ENCODE measurements around the gene TANK.
A peak's percentile ranks its signal among the peaks of the same experiment; 100 is the strongest.
"Not testable (repeated sequence)": the region's sequence is repeated elsewhere in the genome, so short reads cannot be mapped to it uniquely, and the experiment has no call there.

Gene TANK

GRCh38 chr2:161233858-161234431 is 73.7 kb downstream of the TANK start:
- no peak for DNase-seq

- DNase-seq = no peak
Observed at GRCh38 chr2:161234627-161235026, 74.4 kb downstream of the TANK start.

DNA sequence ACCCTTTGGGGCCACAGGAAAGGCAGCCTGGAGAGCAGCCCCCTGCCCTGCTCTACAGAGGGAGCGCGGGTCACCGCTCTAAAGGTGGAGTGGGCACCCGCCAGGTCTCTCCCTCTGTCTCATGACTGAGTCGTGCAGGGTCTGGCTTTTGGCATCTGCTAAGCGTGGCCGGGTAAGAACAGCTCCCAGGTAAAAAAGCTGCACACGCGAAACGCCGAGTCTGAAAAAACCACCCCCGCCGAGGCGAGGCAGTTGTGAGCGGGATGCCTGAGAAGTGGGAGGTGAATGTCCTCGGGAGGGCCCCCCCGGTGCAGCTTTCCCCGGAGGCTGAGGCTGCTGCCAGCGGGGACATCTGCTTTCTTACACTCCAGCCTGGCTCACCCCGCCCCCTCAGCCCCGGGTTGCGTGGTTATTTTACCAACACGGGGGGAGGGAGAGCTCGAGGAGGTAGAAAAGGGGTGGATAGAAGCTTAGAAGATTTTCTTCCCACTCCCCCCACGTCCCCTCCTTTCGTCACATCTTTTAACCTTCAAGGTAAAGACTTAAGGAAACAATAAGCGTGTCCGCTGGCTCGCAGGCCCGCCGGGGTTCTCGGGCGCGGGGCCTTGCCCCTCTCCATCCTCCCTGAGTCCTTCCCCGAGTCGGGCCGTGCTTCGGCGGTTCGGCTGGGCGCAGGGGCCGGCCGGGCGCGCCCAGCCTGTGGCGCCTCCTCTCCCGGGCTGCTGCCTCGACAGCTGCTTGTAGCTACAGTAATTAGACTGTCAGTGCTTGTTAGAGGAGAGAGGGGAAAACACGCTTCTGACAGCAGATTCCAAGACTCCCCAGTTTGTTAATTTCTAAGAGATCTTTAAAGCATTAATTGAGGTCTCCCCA is 77.4 kb downstream of the TANK start:
- peak; percentile 47 for DNase-seq

- peak; percentile 10 for DNase-seq
Observed at GRCh38 chr2:161238265-161238559, 78.0 kb downstream of the TANK start.

DNA sequence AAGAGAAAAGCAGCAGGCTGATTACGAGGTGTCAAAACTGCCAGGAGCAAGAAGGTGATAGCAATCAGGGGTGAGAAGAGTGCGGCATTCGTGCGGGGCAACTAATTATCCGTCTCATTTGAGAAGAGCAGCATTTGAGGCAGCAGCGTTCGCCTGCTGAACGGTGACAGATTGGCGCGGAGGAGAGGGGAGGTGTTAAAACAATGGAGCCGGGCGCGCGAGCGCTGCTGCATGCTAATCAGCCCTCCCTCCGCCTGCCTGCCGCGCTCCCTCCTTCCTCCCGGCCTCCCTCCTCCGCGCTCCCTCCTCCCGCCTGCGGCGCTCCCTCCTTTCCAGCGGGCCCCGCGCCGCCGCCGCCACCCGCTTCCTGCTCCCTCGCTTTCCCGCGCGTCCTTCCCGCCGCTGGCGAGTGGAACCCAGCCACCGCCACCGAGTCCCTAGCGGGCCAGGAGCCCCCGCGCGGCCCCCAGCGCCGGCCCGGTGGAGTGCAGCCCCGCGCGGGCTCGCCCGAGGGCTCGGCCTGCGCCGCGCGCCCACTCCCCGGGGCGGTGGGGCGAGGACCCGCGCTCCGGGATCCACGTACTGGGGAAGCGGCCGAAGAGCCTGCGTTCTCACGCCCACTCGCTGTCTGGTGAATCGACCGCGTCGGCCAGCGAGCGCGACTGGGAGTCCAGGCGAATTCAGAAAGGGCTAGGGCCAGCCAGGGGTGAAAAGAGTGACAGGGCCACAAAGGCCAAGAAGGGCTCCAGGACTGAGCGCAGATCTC is 78.5 kb downstream of the TANK start:
- peak; percentile 55 for DNase-seq

- DNase-seq = no peak
Observed at GRCh38 chr2:161239326-161240109, 79.3 kb downstream of the TANK start.

DNA sequence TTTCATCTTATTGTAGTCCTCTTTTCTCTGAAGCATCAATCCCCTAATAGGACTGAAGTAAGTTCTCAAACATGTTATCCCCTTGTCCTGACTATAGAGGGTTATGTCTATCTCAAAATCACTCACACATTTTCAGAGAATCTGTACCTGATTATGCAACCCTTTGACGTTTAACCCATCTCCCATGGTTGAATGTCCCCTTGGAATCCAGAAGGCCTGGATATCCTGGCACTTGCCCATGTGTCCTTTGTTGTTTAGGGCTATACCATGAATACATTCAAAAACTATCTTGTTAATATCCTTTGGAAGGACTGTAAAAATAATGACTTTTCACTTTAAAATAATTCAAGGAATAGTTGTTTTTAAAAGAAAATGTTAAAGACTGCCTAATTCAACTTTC is 81.7 kb downstream of the TANK start:
- DNase-seq = no peak

DNA sequence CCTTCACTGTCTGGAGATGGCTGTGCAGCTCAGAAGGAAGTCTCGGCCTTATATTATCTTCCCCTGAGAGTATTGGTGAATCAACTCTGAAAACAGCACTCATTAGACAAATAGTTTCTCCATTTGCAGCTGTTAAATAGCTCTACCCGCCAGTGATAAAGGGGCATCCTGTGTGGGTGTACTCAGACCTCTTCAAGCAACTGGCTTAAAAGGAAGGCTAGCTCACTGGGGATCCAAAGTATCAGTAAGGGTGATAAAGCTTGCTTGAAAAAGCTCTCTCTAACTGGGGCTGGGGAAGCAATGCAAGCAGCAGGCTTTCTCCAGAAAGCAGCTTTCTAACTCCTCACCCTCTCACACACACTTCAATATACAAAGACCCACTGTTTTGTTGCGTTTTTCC is 83.1 kb downstream of the TANK start:
- DNase-seq = no peak

- DNase-seq = peak; percentile 7
Observed at GRCh38 chr2:161243905-161244304, 83.7 kb downstream of the TANK start.

DNA sequence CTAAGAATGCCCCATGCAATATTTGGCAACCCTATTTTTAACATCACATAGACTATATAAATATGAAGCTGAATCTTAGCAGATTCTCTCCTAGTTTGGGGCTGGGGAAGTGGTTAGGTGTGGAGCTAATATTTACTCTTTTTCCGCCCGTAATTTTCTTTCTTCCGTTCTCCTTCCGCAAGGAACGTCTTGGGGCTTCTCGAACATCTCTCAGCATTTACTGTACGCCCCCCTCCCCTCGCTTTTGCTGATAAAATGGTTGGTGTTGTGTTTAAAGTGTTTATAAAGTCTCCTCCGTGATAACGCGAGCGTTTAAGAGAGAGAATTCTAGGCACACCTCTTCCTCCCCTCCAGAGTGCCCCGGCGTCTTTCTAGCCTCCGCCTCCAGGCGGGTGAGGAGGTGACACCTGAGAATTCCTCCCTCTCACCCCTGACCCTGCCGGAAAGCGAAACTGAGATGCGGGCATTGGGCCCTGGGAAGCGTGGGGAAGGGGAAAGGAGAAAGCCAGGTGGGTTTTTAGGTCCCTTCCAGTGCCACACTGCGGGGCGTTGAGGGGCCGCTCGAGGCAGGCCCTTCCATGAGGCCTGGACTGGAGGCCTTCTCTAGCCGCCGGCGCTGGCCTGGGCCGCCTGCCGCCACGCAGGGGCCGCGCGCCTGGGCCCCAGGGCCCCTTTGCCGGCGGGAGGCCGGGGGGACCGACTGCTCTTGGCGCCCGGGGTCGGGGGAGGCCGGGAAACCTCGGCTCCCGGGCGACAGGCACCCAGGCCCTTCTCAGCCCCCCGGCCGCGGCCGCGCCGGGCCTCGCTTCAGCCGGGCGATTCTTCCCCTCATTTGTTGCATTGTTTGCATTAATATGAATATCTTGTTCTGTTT is 84.4 kb downstream of the TANK start:
- peak; percentile 82 for DNase-seq

GRCh38 chr2:161245261-161245553 is 85.0 kb downstream of the TANK start:
- DNase-seq = peak; percentile 8

DNA sequence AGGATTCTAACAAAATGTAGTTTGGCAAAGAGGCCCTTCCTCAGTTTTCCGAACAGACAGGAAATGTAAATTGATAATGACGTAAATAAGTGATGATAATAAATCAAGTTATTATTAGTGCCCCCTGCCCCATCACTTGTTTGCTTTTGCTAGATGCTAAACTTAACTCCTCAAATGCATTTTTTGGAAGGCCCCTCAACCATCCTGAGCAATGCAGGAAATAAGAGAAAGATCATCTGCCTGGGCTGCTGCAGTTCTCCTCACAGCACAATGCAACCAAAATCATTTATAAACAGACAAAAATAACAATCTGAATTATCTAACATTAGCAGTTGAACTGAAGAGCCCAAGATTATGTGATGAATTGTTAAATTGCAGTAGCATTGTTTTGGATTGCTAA is 85.4 kb downstream of the TANK start:
- no peak for DNase-seq

DNA sequence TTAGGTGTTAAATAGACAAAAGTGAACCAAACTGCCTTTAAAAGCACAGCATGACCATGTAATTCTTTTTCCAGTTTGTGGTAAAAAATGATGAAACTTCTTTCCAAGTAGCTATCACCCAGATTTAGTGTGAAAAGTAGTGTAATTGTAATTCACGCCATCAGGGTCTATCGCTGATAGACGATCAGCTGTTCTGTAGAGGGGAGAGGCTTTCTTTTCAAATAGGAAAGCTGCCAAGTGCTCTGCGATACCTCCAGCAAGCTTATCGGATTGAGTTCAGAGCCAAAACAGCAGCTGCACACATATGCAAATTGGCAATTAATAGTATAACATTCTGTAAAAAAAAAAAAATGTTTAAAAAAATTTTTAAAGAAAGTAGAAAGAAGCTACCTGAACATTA is 86.1 kb downstream of the TANK start:
- DNase-seq = no peak

GRCh38 chr2:161250864-161251436 is 90.7 kb downstream of the TANK start:
- peak; percentile 24 for DNase-seq

GRCh38 chr2:161257123-161257952 is 97.1 kb downstream of the TANK start:
- no peak for DNase-seq

DNA sequence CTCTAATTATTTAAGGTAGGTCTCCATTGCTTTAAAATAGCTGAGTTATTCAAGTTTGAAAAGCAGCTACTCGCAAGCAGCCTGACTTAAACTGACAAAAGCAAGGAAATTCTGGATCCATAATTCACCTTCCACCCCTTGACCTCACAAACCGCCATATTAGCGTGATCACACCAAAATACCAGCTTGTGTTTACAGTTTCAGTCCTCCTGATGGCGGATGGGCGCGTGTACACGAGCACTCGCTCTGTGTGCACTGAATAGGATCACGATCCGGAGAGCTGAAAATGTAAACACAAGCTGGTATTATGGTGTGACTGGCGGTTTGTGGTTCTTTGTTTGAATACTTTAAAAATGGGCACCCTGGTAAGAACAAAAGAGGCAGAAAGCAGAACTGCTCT is 105.6 kb downstream of the TANK start:
- DNase-seq = no peak

- DNase-seq = no peak
Observed at GRCh38 chr2:161269111-161269510, 108.9 kb downstream of the TANK start.

DNA sequence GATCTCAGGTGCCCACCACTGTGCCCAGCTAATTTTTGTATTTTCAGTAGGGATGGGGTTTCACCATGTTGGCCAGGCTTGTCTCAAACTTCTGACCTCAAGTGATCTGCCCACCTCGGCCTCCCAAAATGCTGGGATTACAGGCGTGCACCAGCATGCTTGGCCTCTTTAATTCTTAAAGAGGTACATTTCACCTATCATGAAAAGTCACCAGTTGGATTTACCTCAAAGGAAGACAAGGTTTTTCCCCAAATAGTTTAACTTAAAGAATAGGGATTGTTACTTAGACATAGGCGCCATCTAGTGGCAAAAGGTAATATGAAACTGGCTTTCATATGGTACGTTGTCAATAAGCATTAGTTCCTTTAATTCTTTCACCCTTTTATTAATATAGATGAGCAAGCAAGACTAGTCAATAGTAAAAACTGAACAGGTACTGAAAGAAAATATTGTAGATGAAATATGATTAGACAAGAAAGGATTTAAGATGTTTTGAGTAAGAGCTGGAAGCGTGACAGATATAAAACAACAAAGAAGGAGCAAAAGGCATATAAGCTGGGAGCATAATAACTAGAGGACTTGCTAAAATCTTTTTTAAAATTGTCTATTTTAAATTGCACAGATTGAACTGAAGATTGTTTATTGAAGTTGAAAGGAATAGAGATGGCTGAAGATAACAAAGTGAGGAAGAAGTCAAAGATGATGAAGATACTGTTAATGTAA is 113.0 kb downstream of the TANK start:
- DNase-seq = peak; percentile 47

DNA sequence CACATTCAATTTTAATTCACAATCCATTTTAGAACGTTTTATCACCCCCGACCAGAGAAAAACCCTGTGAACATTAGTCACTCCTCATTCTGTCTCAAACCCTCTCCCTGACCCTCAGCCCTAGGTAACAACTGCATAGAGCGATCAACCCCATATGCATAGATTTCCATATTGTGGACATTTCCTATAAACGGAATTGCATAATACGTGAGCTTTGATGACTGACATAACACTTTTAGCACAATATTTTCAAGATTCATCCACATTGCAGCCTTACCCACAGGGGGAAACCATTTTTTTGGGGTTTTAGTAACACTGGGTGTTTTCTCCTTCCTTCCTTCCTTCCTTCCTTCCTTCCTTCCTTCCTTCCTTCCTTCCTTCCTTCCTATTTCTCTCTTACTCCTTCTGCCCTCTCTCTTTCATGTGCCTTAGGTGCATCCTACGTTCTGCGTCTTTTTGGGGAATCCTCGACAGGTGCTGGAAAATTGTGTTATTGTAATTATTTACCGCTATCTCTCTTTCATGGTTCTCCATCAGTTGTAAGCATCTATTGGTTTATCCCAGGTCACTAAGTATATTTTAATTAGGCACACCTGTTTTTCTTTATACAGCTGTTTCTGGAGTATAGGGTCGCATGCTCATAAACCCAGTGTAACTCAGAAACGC is 118.5 kb downstream of the TANK start:
- not testable (repeated sequence) for DNase-seq

Measured in central memory CD4-positive, alpha-beta T cell (primary cell).